GM12873 (cell line): Measurements from ENCODE around the gene TBC1D3B.
A peak's percentile ranks its signal among the peaks of the same experiment; 100 is the strongest.

Experiments used
- TF ChIP-seq, protein P1 (sequence below): IDR thresholded peaks from 2 replicates; pipeline ENCODE4 v1.5.1; 2012; ENCODE audit warnings: low read depth, mild to moderate bottlenecking, moderate library complexity, low read length, control low read depth; ENCODE audit not compliant: insufficient read depth; ENCODE audit errors: missing control alignments

The TBC1D3B gene

DNA sequence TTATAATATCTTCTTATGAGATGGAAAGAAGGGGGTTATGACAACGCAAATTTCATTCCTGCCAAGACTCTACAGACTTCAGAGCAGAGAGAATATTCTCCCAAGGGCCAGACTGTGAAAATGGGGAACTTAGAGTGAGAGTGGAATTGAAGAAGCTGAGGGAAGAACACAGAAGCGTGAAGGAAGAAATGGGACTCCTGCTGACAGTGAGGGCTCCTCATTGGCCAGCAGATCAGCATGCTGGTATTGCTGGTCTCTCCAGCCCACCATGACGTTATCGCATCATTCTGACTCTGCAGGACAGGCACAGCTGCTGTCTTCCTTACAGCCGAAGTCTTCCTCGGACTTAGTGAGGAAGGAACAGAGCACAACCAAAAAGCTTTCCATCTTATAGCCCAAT is 48.5 kb downstream of the TBC1D3B start:
- TF ChIP-seq, protein P1, sequence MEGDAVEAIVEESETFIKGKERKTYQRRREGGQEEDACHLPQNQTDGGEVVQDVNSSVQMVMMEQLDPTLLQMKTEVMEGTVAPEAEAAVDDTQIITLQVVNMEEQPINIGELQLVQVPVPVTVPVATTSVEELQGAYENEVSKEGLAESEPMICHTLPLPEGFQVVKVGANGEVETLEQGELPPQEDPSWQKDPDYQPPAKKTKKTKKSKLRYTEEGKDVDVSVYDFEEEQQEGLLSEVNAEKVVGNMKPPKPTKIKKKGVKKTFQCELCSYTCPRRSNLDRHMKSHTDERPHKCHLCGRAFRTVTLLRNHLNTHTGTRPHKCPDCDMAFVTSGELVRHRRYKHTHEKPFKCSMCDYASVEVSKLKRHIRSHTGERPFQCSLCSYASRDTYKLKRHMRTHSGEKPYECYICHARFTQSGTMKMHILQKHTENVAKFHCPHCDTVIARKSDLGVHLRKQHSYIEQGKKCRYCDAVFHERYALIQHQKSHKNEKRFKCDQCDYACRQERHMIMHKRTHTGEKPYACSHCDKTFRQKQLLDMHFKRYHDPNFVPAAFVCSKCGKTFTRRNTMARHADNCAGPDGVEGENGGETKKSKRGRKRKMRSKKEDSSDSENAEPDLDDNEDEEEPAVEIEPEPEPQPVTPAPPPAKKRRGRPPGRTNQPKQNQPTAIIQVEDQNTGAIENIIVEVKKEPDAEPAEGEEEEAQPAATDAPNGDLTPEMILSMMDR: no peak

DNA sequence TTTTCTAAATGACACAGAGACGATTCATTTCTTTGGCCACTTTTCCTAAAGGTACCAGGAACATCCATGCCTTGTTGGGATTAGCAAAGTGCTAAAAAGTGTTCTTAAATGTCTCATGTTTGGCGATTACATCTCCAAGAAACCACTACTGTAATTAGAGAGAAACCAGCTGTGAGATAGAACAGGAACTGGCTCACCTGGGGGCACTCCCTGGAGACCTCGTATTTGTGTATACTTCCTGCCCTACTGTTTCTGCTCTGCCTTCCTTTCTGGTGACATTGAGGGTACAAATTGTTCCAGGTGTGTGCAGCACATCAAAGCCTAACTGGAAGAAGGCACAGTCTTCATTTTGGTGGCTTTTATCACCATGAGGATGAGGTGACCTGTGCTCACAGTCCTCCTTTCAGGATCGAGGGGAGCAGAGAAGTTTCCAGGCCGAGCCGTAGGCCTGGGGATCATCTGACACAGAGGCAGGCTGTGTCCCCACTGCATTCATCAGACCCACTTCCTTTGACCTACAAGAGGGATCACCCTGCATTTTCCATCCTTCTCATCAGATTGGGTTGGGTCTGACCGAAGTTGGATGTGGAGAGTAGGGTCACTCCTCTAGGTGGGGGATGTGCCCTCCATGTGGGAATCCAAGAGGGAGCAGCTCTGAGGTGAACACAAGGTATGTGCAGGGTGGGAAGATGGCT is 49.1 kb downstream of the TBC1D3B start:
- TF ChIP-seq, protein P1: no peak

DNA sequence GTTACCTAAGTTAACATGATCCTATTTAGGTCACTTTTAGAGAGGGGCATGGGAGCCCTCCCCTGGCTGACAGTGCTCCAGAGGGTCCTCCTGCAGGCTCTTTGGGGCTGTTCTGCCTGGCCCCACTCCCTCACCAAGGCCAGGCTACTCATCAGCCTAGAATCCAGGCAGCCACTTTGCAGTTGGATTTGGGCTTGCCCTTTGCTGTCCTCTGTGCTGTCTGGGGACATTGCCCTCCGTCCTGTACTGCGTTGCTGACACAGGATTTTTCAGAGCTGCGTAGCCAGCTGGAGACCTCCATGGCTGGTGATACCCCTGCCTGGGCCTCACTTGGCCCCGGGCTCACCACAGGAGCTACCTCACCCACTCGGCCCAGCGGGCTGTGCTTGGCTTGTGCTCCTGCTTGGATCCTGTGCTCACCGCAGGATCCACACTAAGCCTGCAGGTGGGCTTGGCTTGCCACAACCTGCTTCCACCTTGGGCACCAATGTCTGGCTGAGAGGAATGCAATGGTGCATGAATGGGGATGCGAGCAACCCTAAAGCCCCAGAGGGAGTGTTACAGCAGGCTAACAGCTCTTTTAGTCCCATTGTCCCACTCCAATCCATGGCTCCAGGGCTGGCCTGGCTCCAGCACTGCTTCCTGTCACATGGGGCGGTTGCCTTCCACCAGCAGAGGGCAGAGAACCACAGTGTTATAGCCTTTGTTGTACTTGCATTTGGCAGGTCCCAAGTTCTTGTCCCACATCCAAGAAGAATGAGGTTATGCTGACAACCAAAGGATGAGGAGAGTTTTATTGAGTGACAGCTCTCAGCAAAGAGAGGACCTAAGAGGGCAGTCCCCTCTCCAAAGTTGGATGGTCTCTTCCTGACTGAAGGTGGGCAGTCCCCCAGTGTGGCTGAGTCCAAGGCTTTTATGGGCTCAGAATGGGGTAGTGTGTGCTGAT is 51.3 kb downstream of the TBC1D3B start:
- TF ChIP-seq, protein P1: peak; percentile 12

DNA sequence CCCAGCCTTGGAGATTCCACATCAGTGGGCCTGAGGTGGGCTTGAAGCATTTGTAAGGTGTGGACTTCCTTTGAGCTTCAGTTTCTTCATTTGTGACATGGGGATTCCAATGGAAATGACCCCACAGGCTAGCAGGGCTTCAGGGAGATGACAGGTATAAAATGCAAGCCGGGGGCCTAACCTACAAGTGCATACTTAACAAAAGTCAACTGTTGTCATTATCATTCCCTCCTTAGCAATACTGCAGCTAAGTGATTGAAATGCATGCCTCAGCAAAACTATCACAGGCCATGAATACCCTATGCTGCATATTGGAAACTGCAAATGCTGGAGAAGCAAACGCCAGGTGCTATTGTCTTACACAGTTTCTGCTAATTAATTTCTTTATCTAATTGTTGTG is 53.0 kb downstream of the TBC1D3B start:
- TF ChIP-seq, protein P1: no peak

DNA sequence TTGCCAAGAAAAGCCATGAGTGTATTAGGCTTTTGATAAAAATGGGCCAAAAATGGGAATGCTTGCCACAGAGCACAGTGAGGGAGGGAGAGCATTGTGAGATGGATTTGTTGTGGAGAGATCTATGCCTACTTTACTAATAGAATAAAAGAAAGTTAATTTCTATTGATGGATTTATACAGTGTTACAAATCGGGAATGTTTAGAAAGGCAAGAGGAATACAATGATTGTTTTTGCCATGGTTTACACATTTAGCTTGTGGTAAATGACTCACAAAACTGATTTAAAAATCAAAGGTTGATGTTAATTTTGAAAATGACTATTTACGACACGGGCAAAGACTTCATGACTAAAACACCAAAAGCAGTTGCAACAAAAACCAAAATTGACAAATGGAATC is 56.2 kb downstream of the TBC1D3B start:
- TF ChIP-seq, protein P1: no peak

DNA sequence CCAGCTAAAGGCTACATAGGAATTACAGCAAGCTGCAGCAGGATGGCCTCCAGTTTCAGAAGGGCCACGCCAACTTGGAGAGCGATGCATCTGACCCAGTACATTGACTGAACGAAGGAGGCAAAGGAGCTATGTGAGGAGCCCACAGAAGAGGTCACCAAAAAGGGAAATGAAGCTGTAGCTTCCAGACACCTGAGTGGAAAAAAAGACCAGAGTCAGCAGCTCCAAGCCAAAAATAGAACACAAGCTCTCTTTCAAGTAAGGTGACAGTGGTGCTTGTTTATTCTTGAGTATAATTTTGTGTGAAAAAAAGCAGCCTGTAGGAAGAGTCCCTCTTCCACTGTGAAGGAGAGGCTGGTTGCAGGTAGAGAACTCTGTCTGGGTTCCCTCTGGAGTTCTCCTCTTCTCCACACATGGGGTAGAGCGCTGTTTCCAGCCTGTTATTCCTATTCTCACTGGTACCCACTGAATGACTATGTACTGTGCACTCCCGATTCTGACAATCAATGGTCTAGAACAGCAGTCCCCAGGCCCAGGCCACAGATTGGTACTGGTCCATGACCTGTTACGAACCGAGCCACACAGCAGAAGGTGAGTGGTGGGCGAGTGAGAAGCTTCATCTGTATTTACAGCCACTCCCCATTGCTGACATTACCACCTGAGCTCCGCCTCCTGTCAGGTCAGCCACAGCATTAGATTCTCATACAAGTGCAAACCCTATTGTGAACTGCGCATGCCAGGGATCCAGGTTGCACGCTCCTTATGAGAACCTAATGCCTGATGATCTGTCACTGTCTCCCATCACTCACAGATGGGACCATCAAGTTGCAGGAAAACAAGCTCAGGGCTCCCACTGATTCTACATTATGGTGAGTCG is 57.7 kb downstream of the TBC1D3B start:
- TF ChIP-seq, protein P1: peak; percentile 3
